GM12891 (cell line): ENCODE data around the gene WDR46.

Experiments used
- DNase-seq: peaks from one replicate; pipeline ENCODE4 v3.0.0; 2011; ENCODE audit warnings: low spot score; ENCODE audit not compliant: insufficient read length
- FAIRE-seq: peaks from 2 replicates; lab custom pipeline; 2011; peaks lifted over from hg19 to GRCh38; lab: Jason Lieb, UNC
- PAX5 ChIP-seq: IDR thresholded peaks from 2 replicates; pipeline ENCODE4 v1.6.1; 2011; ENCODE audit warnings: low read length, moderate library complexity, mild to moderate bottlenecking; ENCODE audit not compliant: insufficient read depth, severe bottlenecking
- POLR2A ChIP-seq: IDR thresholded peaks from 2 replicates; pipeline ENCODE4 v1.6.1; 2011; ENCODE audit warnings: low read depth, low read length, control low read depth
- POLR2AphosphoS5 ChIP-seq: IDR thresholded peaks from 2 replicates; pipeline ENCODE4 v1.6.1; 2011; ENCODE audit warnings: low read depth, low read length, control low read depth
- POU2F2 ChIP-seq: IDR thresholded peaks from 2 replicates; pipeline ENCODE4 v1.6.1; 2011; ENCODE audit warnings: low read depth, mild to moderate bottlenecking, control low read depth, low read length, moderate library complexity
- SPI1 ChIP-seq: IDR thresholded peaks from 2 replicates; pipeline ENCODE4 v1.6.1; 2011; ENCODE audit warnings: low read depth, low read length, control low read depth
- TAF1 ChIP-seq: IDR thresholded peaks from 2 replicates; pipeline ENCODE4 v1.6.1; 2011; ENCODE audit warnings: low read depth, low read length, control low read depth

WDR46 gene

GRCh38 chr6:33299237-33299944, 10.4 kb upstream of the WDR46 start:
- peak; percentile 76 for FAIRE-seq
- peak; percentile 89 for DNase-seq
- TF ChIP-seq PAX5 (no peak), POLR2AphosphoS5 (peak; percentile 75; the same call in 1 of the 2 replicates), TAF1 (peak; percentile 50), SPI1 (no peak), POLR2A (peak; percentile 82), POU2F2 (peak; percentile 59)

DNA sequence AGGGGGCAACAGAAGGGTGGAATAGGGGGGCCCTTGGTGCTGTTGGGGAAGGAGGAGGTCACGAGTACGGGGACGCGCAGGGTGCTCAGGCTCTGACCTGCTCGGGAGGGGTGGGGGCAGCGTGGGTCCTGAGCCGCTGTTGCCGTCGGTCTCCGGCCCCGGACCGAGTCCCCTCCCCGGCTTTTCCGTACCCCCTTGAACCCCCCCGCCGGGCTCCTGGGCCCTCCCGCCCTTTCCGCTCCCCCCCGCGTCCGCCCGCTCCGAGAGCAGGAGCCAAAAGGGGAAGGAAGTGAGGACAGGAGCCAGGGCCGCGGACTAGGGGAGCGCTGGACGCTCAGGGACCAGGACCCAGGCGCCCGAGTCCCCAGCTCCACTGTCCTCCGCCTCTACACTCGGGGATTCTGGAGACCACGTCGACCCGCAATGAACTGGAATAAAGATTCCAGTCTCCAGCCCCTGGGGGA, 9.8 kb upstream of the WDR46 start, which contains the start of gene RGL2:
RGL2 (minus strand) TSS at position 170 of the 464 bp plus-strand sequence. CDS start 332 bp downstream, outside the sequence.
- FAIRE-seq = no peak
- DNase-seq = peak; percentile 62

GRCh38 chr6:33297956-33298772, 9.1 kb upstream of the WDR46 start:
- FAIRE-seq (peak; percentile 35), DNase-seq (peak; percentile 81)
- no peak for TF ChIP-seq POLR2A
- TF ChIP-seq POU2F2 = no peak
- 0 out of 2 replicates have a peak, but pooled peaks have one; percentile 50 for TF ChIP-seq POLR2AphosphoS5

More for the DNA sequence above, 9.8 kb upstream of the WDR46 start, which contains the start of gene RGL2:
- no peak for TF ChIP-seq POU2F2
- TF ChIP-seq SPI1 = peak; percentile 49

DNA sequence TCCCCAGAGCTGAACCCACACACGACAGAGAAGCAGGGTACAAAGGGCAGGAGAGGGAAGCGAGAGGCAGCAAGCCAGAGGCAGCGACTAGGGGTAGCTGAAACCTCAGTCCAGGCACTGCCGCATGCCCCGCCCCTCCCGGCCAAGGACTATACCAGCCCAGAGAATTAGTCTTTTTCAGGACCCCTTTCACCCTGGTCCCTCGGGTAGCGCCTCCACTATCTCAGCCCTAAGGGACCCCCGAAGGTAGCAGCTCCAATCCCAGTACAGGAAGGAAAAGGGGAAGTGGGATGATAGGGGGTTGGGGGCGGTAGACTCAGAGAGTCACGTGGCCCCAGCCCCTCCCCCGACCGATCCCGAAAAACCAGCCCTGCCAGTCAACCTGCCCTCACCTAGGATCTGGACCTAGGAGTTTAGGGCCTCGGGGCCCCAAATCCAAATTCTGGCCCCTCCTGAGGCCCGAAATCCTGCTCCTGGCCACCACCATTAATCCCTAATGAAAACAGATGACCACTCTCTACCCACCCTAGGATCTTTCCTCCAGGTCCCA, 8.4 kb upstream of the WDR46 start:
- peak; percentile 31 for FAIRE-seq
- TF ChIP-seq TAF1 (no peak), SPI1 (peak; percentile 95)
- peak; percentile 56 for DNase-seq

GRCh38 chr6:33296797-33297405, 7.9 kb upstream of the WDR46 start:
- no peak for TF ChIP-seq POLR2A
- no peak for TF ChIP-seq SPI1
- TF ChIP-seq POLR2AphosphoS5 = no peak
- TF ChIP-seq PAX5 = no peak
- TF ChIP-seq POU2F2 = no peak
- no peak for TF ChIP-seq TAF1

GRCh38 chr6:33295621-33296369, 6.8 kb upstream of the WDR46 start:
- DNase-seq (no peak), FAIRE-seq (no peak)
- TF ChIP-seq POLR2A (no peak), POU2F2 (no peak), TAF1 (no peak), POLR2AphosphoS5 (no peak), PAX5 (no peak)

More at GRCh38 chr6:33296797-33297405, 7.9 kb upstream of the WDR46 start:
- FAIRE-seq = no peak
- DNase-seq = no peak

DNA sequence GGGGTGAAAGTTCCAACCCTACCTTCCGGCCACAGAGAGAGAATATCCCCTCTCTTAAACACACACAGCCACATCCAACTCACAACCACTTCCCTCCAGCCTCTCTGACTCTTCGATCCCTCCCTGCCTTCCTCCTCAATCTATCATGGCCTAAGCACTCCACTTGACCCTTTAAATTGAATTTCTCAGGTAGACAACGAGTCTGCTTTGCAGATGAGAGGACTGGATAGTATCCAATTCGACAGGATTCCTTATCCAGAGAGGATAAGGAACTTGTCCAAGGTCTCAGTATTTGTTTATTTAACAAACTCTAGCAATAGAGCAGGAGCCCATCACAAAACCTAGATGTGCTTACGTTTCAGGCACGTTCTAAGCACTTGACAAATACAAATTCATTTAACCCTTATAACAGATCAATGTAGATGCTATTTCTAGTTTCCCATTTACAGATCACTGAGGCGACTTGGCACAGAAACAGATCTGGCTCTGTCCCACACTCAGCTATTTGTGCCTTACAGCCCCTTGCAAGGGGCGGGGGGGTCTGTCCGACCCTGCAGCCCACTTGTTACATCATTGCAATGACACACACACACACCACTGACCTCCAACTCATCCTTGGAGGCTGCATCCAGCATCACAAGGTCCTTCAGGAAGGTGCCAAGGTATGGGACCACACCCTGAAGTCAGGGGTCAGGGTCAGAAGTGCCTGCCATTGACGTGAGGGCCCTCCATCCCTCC, 5.2 kb upstream of the WDR46 start:
- FAIRE-seq = no peak
- no peak for TF ChIP-seq PAX5
- no peak for TF ChIP-seq POU2F2
- TF ChIP-seq POLR2AphosphoS5 = no peak
- TF ChIP-seq SPI1 = no peak
- TF ChIP-seq POLR2A = no peak
- no peak for TF ChIP-seq TAF1
- no peak for DNase-seq

GRCh38 chr6:33292996-33293682, 4.1 kb upstream of the WDR46 start:
- TF ChIP-seq PAX5 (no peak), TAF1 (no peak), POLR2A (no peak), POU2F2 (no peak), SPI1 (no peak), POLR2AphosphoS5 (no peak)
- DNase-seq (no peak), FAIRE-seq (no peak)
